Body of pancreas (tissue), 4 donors: ENCODE results near the gene THTPA. TPM values are rescaled to one million over a fixed set of nuclear protein-coding genes. Genes with fewer than 3 reads are reported as not detected.

Experiments
- ATAC-seq: fragments of 150-250 bp; one replicate; pipeline ENCODE4 v1.9.1; 2016
- DNase-seq, 4 donors: peaks; one replicate each; pipeline ENCODE4 v3.0.0-alpha.2; 2019
- H3K27ac ChIP-seq, 4 donors: fragments of 200-600 bp; sonication (generic); 1 replicate in 3 of 4; 2 replicates in 1 of 4; pipeline versions ENCODE4 v1.5.1 to v1.6.1; 2016 to 2019; ENCODE audit warnings: mild to moderate bottlenecking in 1 of 4, mixed read lengths in 1 of 4, moderate library complexity in 1 of 4
- H3K27me3 ChIP-seq, 2 donors: fragments of 200-600 bp; sonication (generic); one replicate each; pipeline ENCODE4 v1.6.0; 2016; ENCODE audit warnings: mild to moderate bottlenecking in 1 of 2
- H3K36me3 ChIP-seq, 2 donors: fragments of 200-600 bp; sonication (generic); replicated peaks in 1 of 2; 2 replicates each; pipeline ENCODE4 v1.5.1; 2016; ENCODE audit warnings: low read depth in 2 of 2; ENCODE audit not compliant: insufficient read depth in 1 of 2
- H3K4me1 ChIP-seq: fragments of 200-600 bp; sonication (generic); one replicate; pipeline ENCODE4 v1.6.0; 2016
- H3K4me3 ChIP-seq, 2 donors: fragments of 200-600 bp; sonication (generic); 1 replicate in 1 of 2; 2 replicates in 1 of 2; pipeline ENCODE4 v1.5.1; 2016 to 2019
- H3K9me3 ChIP-seq, 3 donors: fragments of 200-600 bp; sonication (generic); 1 replicate in 2 of 3; 2 replicates in 1 of 3; pipeline ENCODE4 v1.5.1; 2016
- CTCF ChIP-seq, 7 experiments: fragments of 450-650 bp in 4 of 7; fragments of 200-600 bp in 3 of 7; sonication (generic) in 3 of 7; IDR thresholded peaks; one replicate each; pipeline ENCODE4 v1.5.1; 2016 to 2019; ENCODE audit warnings: antibody characterized with exemption in 7 of 7
- POLR2A ChIP-seq, 3 donors: fragments of 450-650 bp; IDR thresholded peaks; one replicate each; pipeline ENCODE4 v1.6.1; 2016; ENCODE audit warnings: antibody characterized with exemption in 3 of 3, mild to moderate bottlenecking in 2 of 3
- WGBS, 2 donors: methylation state at CpG; one replicate each; pipeline ENCODE4 v1.1.5; 2017; 5-methylcytosine and 5-hydroxymethylcytosine counted together
- intact Hi-C: fragments of 100-400 bp; cut with DNase I; formaldehyde crosslinking; loops from one replicate; pipeline ENCODE4 v1.15.1; 2023
- total RNA-seq, 2 donors: library from RNA; depleted of rRNA; stranded (reverse); fragments of >200 nt; gene quantifications; one replicate each; pipeline ENCODE4 v1.1.0, GENCODE V29; 2016

Gene THTPA
- total RNA-seq, 2 donors from 2014 or later: 11.7 to 43.2 TPM

GRCh38 chr14:23577004-23577681, 21.1 kb downstream of the THTPA start:
- TF ChIP-seq POLR2A (IDR thresholded peaks at IDR 0.05) (no peak), CTCF (IDR thresholded peaks at IDR 0.05) (no peak)
- H3K27ac ChIP-seq: no peak overlapping the region
- DNase-seq: peak in 2 of 4 donors; percentile 36 to 41

GRCh38 chr14:23577710-23578392, 21.8 kb downstream of the THTPA start:
- intact Hi-C loops: no loop called here
- no peak for TF ChIP-seq POLR2A (IDR thresholded peaks at IDR 0.05)
- Histone ChIP-seq H3K4me3 (no peak overlapping the region), H3K27ac (no peak overlapping the region), H3K9me3 (no peaks in the 10 kb centered on the region), H3K27me3 (peaks cover 0 to 28% of the 10 kb centered on the region in 2 donors), H3K36me3 (no peaks in the 10 kb centered on the region), H3K4me1 (peaks cover 19% of the 10 kb centered on the region)
- ATAC-seq (no peak), DNase-seq (no peak)
- 7 to 13% methylated on average over 18 to 24 of the region's 24 CpGs for WGBS, 2 donors

More at GRCh38 chr14:23577004-23577681, 21.1 kb downstream of the THTPA start:
- Histone ChIP-seq H3K4me3 (no peak overlapping the region), H3K4me1 (peaks cover 19% of the 10 kb centered on the region), H3K9me3 (no peaks in the 10 kb centered on the region), H3K27me3 (peaks cover 0 to 28% of the 10 kb centered on the region in 2 donors), H3K36me3 (no peaks in the 10 kb centered on the region)
- WGBS, 2 donors: 6 to 20% methylated on average over 20 to 61 of the region's 67 CpGs
- ATAC-seq: peak; percentile 58
- intact Hi-C loops: no loop called here

- WGBS, 2 donors: 34 to 54% methylated on average over 18 of the region's 18 CpGs
- intact Hi-C loops: no loop called here
- Histone ChIP-seq H3K36me3 (no peaks in the 10 kb centered on the region), H3K4me3 (no peak within 1 kb of the TSS), H3K27me3 (peaks cover 0 to 28% of the 10 kb centered on the region in 2 donors), H3K27ac (no peak within 1 kb of the TSS), H3K9me3 (no peaks in the 10 kb centered on the region), H3K4me1 (peaks cover 19% of the 10 kb centered on the region)
- TF ChIP-seq POLR2A (IDR thresholded peaks at IDR 0.05): no peak
- TF ChIP-seq CTCF (IDR thresholded peaks at IDR 0.05): no peak
- ATAC-seq: no peak
- DNase-seq: no peak
These were observed 22.7 kb downstream of the THTPA start, which contains the start of gene JPH4 for GRCh38 chr14:23578560-23579310. Gene JPH4 (minus strand): TSS chr14:23578790. CDS start chr14:23577453, 1,337 bp downstream.

- TF ChIP-seq CTCF (IDR thresholded peaks at IDR 0.05): no peak
- H3K4me1 ChIP-seq: peaks cover 19% of the 10 kb centered on the region
- WGBS, 2 donors: 67 to 71% methylated on average over 2 to 3 of the region's 3 CpGs
- ATAC-seq (no peak), DNase-seq (no peak)
- no peak overlapping the region for H3K4me3 ChIP-seq
- H3K27ac ChIP-seq: no peak overlapping the region
- no peaks in the 10 kb centered on the region for H3K9me3 ChIP-seq
- H3K27me3 ChIP-seq: peaks cover 0 to 28% of the 10 kb centered on the region in 2 donors
- intact Hi-C loops: no loop called here
- no peaks in the 10 kb centered on the region for H3K36me3 ChIP-seq
These were observed 23.2 kb downstream of the THTPA start for GRCh38 chr14:23579311-23579630.

GRCh38 chr14:23579739-23580138, 23.7 kb downstream of the THTPA start:
- ATAC-seq: no peak
- intact Hi-C loops: loop anchor here (10.0 kb wide), 2 partner anchors 325 to 355 kb away; no protein-coding TSS in a partner anchor
- Histone ChIP-seq H3K4me3 (no peak overlapping the region), H3K9me3 (no peaks in the 10 kb centered on the region), H3K27me3 (peaks cover 0 to 28% of the 10 kb centered on the region in 2 donors), H3K4me1 (peaks cover 19% of the 10 kb centered on the region), H3K27ac (no peak overlapping the region), H3K36me3 (no peaks in the 10 kb centered on the region)
- no peak for DNase-seq
- TF ChIP-seq POLR2A (IDR thresholded peaks at IDR 0.05) (no peak), CTCF (IDR thresholded peaks at IDR 0.05) (no peak)
